ENCODE results near the gene VSTM4.

The VSTM4 gene

GRCh38 chr10:49138361-49138891 lies 23.1 kb upstream of the VSTM4 start:
- H3K4me3 ChIP-seq (ENCODE audit: low read length) = no peak overlapping the region
- no peak for DNase-seq (ENCODE audit: low read depth)
- TF ChIP-seq, protein P1, sequence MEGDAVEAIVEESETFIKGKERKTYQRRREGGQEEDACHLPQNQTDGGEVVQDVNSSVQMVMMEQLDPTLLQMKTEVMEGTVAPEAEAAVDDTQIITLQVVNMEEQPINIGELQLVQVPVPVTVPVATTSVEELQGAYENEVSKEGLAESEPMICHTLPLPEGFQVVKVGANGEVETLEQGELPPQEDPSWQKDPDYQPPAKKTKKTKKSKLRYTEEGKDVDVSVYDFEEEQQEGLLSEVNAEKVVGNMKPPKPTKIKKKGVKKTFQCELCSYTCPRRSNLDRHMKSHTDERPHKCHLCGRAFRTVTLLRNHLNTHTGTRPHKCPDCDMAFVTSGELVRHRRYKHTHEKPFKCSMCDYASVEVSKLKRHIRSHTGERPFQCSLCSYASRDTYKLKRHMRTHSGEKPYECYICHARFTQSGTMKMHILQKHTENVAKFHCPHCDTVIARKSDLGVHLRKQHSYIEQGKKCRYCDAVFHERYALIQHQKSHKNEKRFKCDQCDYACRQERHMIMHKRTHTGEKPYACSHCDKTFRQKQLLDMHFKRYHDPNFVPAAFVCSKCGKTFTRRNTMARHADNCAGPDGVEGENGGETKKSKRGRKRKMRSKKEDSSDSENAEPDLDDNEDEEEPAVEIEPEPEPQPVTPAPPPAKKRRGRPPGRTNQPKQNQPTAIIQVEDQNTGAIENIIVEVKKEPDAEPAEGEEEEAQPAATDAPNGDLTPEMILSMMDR (conservative IDR thresholded peaks at IDR 0.05; ENCODE audit: low read depth, low read length) = no peak

GRCh38 chr10:49136525-49136924 lies 21.2 kb upstream of the VSTM4 start:
- no peak for DNase-seq (ENCODE audit: low read depth)
- TF ChIP-seq, protein P1 (conservative IDR thresholded peaks at IDR 0.05; ENCODE audit: low read depth, low read length) = no peak

GRCh38 chr10:49135575-49136313 lies 20.4 kb upstream of the VSTM4 start:
- TF ChIP-seq, protein P1 (conservative IDR thresholded peaks at IDR 0.05; ENCODE audit: low read depth, low read length) = no peak
- no peak overlapping the region for H3K4me3 ChIP-seq (ENCODE audit: low read length)
- DNase-seq (ENCODE audit: low read depth) = no peak

More at GRCh38 chr10:49136525-49136924, 21.2 kb upstream of the VSTM4 start:
- H3K4me3 ChIP-seq (ENCODE audit: low read length) = no peak overlapping the region

DNA sequence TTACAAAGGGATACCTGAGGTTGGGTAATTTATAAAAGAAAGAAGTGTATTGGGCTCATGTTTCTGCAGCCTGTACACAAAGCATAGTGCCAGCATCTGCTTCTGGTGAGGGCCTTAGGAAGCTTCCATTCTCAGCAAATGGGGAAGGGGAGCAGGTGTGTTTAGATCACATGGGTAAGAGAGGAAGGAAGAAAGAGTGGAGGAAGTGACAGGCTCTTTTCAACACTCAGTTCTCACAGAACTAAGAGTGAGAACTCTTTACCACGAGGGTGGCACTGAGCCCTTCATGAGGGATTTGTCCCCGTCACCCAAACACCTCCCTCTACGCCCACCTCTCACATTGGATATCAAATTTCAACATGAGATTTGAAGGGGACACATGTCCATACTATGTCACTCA lies 19.0 kb upstream of the VSTM4 start:
- DNase-seq (ENCODE audit: low read depth) = no peak
- no peak overlapping the region for H3K4me3 ChIP-seq (ENCODE audit: low read length)
- TF ChIP-seq, protein P1 (conservative IDR thresholded peaks at IDR 0.05; ENCODE audit: low read depth, low read length) = no peak

DNA sequence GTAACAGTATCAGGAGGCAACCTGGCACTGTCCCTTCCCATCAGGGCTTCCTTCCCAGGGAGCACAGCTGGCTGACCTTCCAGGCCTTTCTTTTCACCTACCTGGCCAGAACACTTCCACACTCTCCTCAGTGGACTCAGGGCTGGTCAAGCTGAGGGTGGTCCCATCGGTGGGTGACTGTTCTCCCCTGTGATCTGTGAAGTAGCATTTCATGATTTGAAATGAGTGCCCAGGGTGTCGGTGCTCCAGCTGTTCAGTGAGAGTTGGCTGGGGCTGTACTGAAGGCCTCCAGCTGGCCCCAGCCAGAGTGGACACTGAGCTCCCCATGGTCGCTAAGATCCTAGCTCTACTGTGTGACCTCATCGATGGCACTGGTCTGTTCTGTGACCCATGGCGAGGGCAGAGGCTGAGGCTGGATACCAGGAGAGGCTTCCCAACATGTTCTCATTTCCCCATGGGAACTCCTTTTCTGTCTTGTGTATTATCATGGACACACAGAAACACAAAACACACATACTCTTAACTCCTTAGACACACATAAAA lies 18.5 kb upstream of the VSTM4 start, which contains the start of gene FAM170B:
Gene FAM170B (minus strand): TSS at position 316 of the 543 bp plus-strand sequence. CDS start 103 bp downstream, at position 213.
- no peak within 1 kb of the TSS for H3K4me3 ChIP-seq (ENCODE audit: low read length)
- TF ChIP-seq, protein P1 (conservative IDR thresholded peaks at IDR 0.05; ENCODE audit: low read depth, low read length) = no peak

DNA sequence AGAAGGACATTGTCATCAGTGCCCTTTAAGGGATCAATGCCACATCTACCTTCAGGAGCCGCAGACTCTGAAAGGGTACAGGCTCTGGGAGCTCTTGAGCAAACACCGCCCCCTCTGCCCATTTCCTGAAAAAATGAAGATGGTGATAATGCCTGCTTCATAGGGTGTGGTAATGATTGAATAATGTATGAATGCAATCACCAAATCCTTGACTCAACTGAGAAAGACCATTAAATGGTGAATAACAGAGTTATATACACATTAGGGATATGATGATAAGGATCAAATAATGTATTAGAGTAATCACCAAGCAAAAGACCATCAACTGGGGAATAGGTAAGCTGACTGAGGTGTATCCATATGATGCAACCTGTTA lies 17.0 kb upstream of the VSTM4 start:
- TF ChIP-seq, protein P1 (conservative IDR thresholded peaks at IDR 0.05; ENCODE audit: low read depth, low read length) = no peak
- DNase-seq (ENCODE audit: low read depth) = no peak
- no peak overlapping the region for H3K4me3 ChIP-seq (ENCODE audit: low read length)

More for the DNA sequence above, 18.5 kb upstream of the VSTM4 start, which contains the start of gene FAM170B:
- DNase-seq (ENCODE audit: low read depth) = no peak
